NCI-H446 (cell line): ENCODE data around the gene HTR4.
"Not testable (repeated sequence)": the region's sequence is repeated elsewhere in the genome, so short reads cannot be mapped to it uniquely, and the experiment has no call there.

Experiments
- DNase-seq, 2 experiments: peaks; one replicate each; lab custom pipeline; 2025; lab: John Stamatoyannopoulos, UW

The HTR4 gene

DNA sequence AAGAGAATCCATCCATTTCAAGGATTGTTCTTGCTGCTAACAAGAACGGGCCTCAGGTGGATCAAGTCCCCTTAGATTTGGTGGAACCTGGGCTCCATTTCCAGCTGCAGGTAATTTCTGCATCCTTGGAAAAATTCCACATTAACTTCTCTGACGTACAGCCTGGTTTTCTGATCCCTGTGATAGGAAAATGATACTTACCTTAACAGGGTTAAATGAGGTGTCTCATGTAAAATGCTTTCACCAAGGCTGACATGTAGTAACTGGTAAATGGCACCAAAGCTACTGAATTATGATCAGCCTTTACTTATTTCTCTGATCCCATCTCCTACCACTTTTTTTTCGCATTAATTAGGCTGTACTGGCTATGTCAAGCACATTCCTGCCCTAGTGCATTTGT, 176.9 kb downstream of the HTR4 start:
- DNase-seq = no peak

DNA sequence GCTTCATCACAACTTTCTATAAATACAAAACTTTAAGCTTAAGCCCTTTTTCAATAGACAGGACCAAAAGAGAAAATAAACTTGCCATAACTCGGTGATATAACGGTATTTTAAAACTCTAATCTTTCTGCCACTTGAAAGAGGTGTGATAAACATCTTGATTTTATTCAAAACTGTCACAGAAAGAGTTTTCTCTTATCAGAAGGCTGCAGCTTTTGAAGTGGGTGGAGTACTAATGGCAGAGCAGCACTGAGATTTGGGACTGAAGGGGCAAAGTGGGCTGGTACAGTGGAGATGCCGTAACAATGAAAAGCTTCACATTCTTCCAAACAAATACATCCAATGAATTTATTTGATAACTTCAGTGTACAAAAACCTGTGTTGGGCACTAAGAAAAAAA, 178.0 kb downstream of the HTR4 start:
- no peak for DNase-seq

DNA sequence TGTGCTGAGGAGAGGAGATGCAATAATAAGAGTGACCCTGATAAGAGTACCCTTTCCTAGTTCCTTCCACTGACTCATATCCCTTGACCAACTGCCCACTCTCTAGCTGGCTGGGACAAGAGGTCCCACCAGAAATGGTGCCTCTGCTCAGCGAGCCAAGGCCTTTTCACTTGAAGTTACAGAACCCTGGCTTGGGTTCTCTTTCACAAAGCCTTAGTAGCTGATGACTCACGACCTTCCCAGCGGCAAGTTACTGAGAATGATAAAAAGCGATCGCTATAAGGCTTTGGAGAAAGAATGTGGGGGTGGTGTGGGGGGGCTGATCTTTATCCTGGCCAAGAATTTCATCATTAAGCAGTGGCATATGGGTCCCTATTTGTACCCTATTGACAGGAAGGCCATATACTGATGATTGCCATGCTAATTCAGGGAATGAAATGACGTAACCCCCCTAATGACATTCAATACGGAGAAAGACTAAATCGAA, 180.3 kb downstream of the HTR4 start:
- DNase-seq = no peak

DNA sequence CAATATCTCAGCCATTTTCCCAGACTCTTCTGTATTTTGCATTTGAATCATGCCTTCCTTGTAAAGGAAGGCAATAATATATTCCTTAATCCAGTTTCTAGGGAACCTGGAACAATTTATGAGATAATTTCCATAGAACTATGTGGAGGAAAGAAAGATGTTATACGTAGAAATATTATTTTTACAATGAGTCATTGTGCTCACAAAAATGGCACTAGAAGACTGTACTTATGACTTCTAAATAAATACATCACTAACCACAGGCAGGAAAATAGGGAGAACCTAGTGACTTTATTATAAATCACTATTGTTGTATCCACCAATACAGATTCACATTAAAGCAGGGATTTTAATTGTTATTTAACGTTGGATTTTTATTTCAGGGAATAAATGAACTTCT, 182.9 kb downstream of the HTR4 start:
- DNase-seq = no peak

DNA sequence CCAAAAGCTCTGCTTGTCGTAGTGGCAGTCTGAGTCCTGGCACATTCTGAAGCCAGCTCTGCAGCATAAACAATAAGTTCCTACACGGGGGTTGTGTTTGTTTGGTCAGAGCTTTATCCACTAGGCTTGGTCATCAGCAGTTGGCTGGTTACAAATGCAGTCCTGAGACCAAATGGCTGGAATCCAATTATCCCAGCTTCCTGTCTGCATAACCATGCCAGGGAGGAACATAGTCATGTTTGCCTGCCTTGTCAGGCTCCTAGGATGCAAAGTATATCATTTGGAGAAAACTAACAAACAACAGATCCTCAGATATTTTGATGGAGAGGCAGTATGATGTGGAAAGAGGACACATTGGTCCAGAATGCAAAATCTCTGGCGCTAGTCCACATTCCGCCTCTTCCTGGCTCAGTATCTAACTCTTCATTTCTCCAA, 184.8 kb downstream of the HTR4 start:
- no peak for DNase-seq

DNA sequence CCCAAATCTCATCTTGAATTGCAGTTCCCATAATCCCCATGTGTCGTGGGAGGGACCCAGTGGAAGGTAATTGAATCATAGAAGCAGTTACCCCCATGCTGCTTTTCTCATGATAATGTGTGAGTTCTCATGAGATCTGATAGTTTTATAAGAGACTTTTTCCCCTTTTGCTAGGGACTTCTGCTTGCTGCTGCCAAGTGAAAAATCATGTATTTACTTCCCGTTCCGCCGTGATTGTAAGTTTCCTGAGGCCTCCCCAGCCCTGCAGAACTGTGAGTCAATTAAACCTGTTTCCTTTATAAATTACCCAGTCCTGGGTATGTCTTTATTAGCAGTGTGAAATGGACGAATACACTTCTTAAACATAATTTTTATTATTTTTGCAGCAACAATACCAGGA, 185.6 kb downstream of the HTR4 start:
- DNase-seq = not testable (repeated sequence)

DNA sequence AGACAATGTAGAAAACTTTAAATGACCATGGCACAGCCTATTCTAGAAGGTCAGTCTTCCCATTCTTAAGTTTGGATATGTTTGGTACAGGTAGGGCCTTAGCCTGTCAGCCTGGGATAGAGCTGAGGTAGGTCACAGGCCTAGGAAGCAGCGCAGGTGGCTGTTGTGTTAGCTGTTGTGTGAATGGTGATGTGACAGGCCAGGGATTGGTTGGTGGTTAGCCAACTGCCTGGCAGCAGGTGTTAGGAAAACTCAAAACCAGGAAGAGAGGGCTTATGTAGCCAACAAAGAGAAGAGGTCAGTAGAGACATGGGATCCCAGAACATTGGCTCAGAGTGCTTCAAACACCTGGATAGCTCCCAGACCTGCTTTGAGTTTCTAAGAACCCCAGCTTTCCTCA, 186.4 kb downstream of the HTR4 start:
- DNase-seq = no peak

DNA sequence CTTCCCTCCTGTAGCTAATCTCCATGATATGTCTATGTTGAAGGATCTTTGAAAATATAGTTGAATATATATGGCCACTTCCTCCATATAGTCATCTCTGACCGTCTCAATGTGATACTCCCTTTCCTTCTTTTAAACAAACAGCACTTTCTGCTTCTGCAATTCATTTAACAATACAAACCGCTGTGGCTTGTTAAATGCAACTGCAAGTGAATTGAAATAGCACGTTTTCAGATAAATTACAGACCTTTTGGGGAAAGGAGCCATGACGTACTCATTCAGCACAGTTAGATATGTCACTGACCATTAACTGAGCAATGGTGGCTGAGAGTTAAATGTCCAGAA, 188.1 kb downstream of the HTR4 start:
- DNase-seq = no peak

DNA sequence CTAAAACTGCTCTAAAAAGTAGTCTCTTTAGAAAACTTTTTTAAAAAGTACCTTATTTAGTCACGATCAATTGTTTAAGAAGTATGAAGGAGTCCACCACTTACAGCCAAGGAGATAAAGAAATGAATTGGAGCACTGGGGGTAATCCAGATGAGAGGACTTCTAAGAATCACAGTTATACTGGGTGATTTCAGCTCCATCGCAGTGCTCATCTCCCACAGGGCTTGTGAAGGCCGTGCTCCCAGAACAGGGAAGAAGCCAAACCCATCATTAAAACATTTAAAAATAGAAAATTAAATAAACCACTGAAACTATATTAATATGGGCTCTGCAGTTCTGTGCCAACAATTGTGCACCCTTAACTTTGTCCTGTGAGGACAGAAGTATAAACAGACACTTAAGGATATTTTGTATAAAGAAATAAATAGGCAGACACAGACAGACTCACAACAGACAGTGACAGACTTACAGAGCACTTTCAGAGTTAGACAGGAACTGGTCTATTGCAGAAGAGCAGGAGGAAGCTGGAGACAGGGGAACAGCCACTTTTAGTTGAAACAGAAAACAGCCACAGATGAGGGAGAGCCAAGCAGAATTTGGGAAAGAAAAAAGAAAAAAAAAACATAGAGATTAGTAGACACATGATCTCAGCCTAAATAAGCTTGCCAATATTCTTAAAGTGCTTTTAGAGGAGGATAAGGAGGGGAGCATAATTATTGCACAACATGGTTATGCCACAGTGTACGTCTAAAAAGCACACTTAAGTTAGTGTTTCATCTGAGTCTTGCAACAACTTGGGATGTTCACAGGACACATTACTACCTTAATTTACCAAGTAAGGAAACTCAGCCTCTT, 188.7 kb downstream of the HTR4 start:
- no peak for DNase-seq

DNA sequence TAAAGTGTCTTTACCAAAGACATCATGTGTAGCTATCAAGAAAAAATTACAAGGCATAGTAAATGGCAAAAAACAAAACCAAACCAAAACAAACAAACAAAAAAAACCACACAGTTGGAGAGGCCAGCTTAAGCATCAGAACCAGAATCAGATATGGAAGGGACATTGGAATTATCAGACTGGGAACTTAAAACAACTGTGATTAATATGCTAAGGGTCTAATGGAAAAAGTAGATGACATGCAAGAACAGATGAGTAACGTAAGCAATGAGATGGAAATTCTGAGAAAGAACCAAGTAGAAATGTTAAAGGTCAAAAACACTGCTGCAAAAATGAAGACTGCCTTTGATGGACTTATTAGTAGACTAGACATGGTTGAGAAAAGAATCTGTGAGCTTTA, 194.7 kb downstream of the HTR4 start:
- no peak for DNase-seq

DNA sequence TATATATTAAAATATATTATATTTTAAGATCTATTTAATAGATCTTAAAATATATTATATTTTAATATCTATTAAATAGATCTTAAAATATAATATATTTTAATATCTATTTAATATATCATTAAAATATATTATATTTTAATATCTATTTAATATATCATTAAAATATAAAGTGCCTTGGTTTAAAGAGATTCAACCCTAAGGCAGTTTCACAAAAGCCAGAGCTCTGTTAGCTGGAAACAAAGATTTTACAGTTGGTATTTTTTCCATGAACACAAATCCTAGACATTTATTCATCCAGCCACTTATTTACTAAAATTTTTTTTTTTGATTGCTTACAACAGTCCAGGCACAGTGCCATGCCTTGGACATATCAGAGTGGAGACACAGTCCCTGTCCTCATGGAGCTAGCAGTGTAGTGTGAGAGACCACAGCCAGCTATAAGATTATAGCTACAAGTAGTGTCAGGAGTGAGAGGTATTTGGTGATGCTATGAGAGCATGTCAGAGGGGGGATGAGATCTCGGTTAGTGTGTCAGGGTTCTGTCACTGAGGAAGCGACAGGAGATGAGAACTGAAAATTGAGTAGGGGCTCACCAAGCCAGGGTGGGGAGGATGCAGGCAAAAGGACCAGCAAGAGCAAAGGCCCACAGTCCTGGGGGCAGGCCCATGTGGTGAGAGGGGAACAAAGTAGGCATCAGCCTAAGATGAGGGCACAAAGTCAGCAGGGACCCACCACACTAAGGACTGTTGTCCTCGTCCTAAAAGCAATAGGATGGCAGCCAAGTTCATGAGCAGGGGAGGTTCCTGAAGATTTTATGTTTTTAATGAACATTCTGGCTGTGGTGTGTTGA, 196.1 kb downstream of the HTR4 start:
- DNase-seq = no peak

DNA sequence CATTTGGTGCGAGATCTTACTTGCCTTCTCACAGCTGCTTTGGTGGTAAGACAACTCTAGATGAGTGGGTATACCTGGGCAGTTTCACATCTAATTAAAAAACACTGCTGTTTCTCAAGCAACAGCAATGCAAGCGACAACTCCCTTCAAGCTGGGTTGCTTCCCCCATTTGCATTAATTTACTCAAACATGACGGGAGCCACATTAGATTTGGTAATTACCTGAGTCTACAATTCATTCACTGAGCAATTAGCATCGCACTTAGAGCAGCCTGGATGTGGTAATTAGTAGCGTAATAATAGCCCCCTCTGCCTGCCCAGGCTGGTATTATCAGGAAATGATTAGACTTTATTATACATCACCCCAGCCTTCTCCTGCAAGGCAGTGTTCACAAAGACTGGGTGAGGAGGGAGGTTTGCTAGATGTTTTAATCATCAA, 197.1 kb downstream of the HTR4 start:
- peak in 1 of 2 experiments; percentile 9 for DNase-seq

DNA sequence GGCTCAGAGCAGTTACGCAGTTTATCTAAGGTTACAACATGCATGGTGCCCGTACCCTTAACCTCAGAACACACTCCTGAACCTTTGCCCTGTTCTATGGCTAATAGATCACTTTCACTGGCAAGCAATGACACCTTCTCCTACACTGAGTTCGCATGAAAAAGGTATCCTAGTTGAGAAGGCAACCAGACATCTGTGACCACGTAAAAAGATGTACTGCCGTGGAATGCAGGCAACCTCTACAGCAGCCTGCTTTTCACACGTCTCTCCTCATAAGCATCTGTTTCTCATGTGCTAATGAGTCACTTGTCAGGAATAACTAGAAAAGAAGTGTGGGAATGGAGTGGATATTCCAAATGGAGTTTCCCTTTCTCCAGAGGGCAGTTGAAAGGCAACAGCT, 199.1 kb downstream of the HTR4 start:
- no peak for DNase-seq

DNA sequence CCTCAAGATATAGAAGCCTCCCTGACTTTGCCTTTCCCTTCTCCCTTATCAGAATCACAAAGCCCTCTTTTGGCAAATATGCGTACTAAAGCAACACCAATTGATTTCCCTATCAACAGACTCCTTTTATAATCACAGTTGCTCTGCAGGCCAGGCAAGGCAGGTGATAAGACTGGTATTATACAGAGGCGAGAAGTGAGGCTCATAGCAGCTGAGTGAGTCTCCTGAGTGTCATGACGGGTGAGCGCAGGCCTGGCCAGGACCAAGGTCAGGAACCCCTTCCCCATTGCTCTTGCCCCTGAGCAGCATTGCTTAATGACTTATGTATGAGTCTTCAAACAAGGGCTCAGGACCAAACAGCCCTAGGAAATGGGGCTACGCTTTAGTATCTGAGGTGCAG, 199.8 kb downstream of the HTR4 start:
- DNase-seq = no peak

DNA sequence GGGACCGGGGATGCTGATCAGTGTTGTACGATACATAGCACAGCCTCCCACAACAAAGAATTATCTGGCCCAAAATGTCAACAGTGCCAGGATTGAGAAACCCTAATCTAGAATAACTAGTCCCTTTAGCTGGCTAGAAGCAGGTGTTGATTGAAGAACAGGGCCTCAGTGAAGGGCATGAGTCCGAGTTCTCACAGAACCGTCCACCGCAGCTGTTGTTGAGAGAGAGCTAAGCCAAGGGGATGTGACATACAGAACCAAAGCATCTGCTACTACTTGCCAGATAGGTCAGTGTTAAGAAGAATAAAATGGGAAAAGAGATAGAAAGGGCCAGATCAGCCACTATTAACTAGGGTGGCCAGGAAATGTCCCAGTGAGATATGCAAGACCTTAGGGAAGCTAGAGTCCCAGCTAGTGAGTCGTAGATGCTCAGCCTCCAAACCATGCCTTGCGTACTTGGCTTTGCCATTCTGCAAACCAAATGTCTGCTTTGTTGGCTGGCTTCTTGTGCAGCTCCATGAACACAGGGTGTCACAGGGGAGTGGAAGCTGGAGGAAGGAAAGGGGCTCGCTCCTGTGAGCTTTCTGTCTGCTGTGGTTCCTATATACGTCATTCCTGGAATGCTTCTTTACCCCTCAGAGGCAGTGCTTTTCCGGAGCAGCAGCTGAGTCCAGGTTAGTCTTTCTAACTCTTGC, 201.7 kb downstream of the HTR4 start:
- no peak for DNase-seq

DNA sequence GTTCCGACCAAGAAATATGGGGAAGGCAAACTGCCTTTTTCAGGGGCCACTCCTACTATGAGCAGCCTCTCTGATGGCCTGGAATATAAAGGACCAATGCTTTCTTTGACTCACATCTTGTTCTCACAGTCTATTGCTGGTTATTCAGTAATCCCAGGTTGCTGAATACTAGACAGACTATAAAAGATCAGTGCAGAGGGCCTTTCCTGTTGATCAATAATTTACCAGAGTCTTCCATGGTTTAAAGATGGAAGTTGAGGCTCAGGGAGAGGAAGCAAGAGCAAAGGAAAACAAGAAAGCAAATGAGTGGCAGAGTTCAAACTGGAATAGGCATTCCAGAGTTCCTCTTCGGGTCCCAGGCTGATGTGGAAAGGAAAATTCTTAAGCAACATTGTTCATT, 207.7 kb downstream of the HTR4 start:
- DNase-seq = no peak

DNA sequence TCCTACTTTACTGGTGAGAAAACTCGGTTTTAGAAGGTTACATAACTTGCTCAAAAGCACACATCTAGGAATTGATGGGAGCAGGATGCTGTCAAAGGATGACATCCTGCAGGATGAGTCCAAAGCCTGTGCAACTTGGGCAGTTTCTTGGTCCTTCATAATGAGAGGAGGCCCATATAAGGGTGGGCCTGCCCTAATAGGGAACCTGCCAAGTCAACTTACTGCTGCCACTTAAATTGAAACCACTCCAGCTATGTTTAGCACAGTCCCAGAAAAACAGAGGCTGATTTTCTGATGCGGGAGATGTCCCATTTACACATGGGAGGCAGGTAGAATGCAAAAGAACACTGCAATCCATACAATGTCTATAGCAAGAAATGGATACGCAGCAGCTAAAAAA, 208.7 kb downstream of the HTR4 start:
- DNase-seq = no peak

DNA sequence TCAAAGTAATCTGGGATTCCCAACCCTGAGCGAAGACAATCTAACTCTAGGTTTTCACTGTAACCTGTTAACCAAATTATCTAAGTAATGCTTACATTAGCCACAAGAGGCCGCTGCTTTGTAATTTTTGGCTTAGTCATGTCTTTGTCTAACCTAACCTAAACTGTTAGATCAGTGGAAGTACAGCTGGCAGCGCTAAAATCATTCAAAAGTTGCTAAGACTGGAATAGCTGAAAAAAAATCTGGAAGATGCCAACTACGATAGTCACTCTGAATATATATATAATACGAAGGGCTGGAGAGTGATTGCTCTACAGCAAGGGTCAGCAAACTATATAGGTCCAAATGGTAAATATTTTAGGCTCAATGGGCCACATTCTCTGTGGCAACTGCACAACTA, 210.3 kb downstream of the HTR4 start:
- DNase-seq = peak; percentile 35 to 66

DNA sequence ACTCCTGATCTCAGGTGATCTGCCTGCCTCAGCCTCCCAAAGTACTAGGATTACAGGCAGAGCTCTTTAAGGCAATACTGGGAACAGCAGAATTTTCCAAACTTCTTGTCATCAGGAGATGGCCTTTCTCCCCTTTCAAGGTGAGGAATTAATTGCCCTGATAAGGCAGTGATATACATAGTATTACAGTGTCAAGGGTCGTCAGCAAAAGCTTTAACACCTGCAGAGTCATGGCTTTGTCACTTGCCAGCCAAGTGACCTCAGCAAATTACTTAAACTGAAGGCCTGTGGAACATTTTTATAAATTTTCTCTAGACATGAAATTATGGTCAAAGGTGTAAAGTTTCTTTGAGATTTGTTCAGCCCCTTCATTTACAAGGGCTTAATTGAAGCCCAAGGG, 211.1 kb downstream of the HTR4 start:
- DNase-seq = no peak

DNA sequence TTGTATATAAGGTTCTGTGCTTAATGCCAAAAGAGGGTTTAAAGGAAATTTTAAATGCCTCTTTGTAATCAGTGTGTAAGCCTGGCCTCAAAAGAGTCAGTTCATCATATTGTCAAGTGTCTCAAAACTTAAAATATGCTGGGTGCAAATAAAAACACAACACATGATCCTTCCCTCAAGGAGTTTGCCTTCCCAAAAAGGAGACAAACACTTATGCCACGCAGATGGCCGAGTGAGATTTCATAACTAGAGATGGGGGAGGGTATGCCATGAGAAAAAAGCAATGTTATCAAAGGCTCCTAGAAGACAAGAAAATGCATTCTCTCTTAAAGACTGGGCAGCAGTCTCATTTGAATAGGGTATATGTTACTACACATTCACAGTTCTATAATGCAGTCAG, 215.4 kb downstream of the HTR4 start:
- DNase-seq = no peak

DNA sequence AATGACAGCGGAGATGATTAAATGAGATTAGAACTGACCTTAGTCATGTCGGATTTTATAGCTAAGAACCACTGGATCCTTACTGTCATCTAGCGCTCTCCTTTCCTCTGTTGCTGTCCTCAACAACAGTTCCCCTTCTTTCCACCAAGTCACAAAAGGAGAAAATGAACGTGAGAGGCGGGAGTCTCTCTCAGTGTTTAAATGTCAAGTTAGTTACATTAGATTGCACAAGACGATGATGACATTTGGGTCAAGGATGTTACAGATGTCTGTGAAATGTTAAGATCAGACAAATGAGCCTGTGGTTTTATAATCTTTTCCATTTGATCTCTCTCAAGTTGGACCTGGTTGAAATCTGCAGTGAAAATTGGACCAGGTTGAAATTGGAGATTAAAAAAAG, 217.1 kb downstream of the HTR4 start:
- no peak for DNase-seq

DNA sequence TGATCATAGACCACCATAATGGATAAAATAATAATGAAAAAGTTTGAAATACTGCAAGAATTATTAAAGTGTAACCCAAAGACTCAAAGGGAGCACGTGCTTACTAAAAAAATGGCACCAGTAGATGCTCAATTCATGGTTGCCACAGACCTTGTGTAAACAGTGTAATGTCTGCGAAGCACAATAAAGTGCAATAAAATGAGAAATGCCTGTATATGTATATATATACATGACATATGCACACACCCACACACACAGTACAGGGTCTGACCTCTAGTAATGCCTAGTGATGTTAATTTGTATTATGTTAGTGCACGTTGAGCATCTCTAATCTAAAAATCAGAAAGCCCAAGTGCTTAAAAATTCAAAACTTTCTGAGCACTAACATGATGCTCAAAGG, 218.3 kb downstream of the HTR4 start:
- no peak for DNase-seq

DNA sequence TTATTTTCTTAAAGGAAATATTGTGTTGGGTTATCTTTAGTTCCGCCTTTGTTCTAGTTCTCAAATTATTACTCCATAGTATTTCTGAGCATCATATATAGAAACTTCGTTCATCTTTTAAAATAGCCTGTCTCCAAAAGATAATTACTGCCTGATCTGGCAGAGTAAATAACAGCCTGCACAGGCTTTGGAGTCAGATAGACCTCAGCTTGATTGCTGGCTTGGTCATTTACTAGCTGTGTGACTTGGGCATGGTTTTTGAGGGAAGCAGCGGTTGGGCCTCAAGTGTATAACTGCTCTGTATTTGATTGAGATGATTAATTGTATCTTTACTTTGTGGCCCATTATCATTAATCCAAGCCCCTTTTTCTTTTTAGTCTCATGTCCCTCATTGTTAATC, 220.5 kb downstream of the HTR4 start:
- DNase-seq = no peak
